ENCODE measurements around the gene SMC1B. TPM values are rescaled to one million over a fixed set of nuclear protein-coding genes. Genes with fewer than 3 reads are reported as not detected.
A peak's percentile ranks its signal among the peaks of the same experiment; 100 is the strongest.

SMC1B gene
- total RNA-seq, 2 experiments from 2014 or later, result not detected

DNA sequence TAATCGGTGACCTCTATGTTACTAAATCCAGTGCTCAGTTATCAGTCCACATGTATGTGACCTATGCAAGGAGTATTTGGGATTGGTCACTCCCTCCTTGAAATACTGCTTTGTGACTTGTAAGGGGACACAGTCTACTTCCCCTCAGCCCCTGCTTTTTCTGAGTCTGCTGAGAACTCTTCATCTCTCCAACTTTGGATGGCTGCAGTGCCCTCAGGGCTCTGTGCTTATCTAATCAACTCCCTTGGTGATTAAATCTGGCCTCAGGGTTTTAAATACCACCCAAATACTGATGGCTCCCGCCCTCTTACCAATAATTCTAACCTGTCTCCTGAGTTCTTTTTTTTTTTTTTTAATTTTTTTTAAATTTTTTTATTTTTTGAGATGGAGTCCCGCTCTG is 63.5 kb downstream of the SMC1B start:
- Histone ChIP-seq H3K4me3 (ENCODE audit: low read length) (no peak overlapping the region), H3K27ac (ENCODE audit: low read depth in 1 of 2, low read length in 2 of 2) (no peak overlapping the region), H3K9me3 (ENCODE audit: control insufficient read depth in 1 of 2, insufficient read depth in 1 of 2, low read length in 2 of 2) (no peaks in the 10 kb centered on the region), H3K4me1 (ENCODE audit: insufficient read depth, low read length) (no peaks in the 10 kb centered on the region), H3K36me3 (ENCODE audit: insufficient read depth, low read length) (peaks cover 3% of the 10 kb centered on the region), H3K27me3 (ENCODE audit: control insufficient read depth in 1 of 2, insufficient read depth in 2 of 2, low read length in 2 of 2) (no peaks in the 10 kb centered on the region)
- no peak overlapping the region for H3K27ac Mint-ChIP-seq
- TF ChIP-seq, protein P1, sequence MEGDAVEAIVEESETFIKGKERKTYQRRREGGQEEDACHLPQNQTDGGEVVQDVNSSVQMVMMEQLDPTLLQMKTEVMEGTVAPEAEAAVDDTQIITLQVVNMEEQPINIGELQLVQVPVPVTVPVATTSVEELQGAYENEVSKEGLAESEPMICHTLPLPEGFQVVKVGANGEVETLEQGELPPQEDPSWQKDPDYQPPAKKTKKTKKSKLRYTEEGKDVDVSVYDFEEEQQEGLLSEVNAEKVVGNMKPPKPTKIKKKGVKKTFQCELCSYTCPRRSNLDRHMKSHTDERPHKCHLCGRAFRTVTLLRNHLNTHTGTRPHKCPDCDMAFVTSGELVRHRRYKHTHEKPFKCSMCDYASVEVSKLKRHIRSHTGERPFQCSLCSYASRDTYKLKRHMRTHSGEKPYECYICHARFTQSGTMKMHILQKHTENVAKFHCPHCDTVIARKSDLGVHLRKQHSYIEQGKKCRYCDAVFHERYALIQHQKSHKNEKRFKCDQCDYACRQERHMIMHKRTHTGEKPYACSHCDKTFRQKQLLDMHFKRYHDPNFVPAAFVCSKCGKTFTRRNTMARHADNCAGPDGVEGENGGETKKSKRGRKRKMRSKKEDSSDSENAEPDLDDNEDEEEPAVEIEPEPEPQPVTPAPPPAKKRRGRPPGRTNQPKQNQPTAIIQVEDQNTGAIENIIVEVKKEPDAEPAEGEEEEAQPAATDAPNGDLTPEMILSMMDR (IDR thresholded peaks at IDR 0.05), result no peak
- H3K36me3 Mint-ChIP-seq (ENCODE audit: low read depth), result peaks cover 13% of the 10 kb centered on the region
- ATAC-seq (ENCODE audit: poor library complexity) (no peak), DNase-seq (no peak)
- ChIA-PET CTCF (no interaction called here), POLR2A (no interaction called here)
- H3K4me3 Mint-ChIP-seq, result no peak overlapping the region
- intact Hi-C loops (cut with DNase I, micrococcal nuclease), result loop anchor here in 1 of 2 experiments (10.0 kb wide), 1 partner anchor 55 kb away; no protein-coding TSS in a partner anchor
- H3K27me3 Mint-ChIP-seq, result no peaks in the 10 kb centered on the region
- H3K9me3 Mint-ChIP-seq, result no peaks in the 10 kb centered on the region
- no peaks in the 10 kb centered on the region for H3K4me1 Mint-ChIP-seq (ENCODE audit: low read depth)

DNA sequence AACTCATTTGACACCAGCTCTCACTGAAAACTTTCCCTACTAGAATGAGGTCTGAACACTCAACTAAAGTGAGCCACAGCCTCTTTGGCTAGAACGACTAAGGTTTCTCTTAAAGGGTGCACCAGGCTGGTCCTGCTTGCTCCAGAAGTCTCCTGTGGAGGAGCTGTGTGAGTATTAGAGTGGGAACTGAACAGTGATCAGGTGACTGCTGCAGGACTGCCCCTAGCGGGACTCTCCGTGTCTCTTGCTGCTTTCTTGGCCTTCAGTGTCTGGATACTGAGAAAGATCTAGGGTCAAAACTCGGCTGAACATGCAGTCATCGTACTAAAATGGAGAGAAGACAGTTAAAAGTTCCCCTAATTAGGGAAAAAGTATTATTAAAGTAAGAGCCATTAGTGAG is 69.1 kb downstream of the SMC1B start:
- DNase-seq (no peak), ATAC-seq (ENCODE audit: poor library complexity) (no peak)
- H3K4me3 Mint-ChIP-seq, result no peak overlapping the region
- H3K27me3 Mint-ChIP-seq, result no peaks in the 10 kb centered on the region
- H3K4me1 Mint-ChIP-seq (ENCODE audit: low read depth), result peaks cover 5% of the 10 kb centered on the region
- no peaks in the 10 kb centered on the region for H3K9me3 Mint-ChIP-seq
- ChIA-PET CTCF (no interaction called here), POLR2A (no interaction called here)
- peaks cover 19% of the 10 kb centered on the region for H3K4me1 ChIP-seq (ENCODE audit: insufficient read depth, low read length)
- H3K9me3 ChIP-seq (ENCODE audit: control insufficient read depth in 1 of 2, insufficient read depth in 1 of 2, low read length in 2 of 2), result no peaks in the 10 kb centered on the region
- TF ChIP-seq, protein P1 (IDR thresholded peaks at IDR 0.05), result no peak
- H3K27me3 ChIP-seq (ENCODE audit: control insufficient read depth in 1 of 2, insufficient read depth in 2 of 2, low read length in 2 of 2), result no peaks in the 10 kb centered on the region
- H3K27ac Mint-ChIP-seq, result peak overlapping the region; percentile 10
- intact Hi-C loops (cut with DNase I, micrococcal nuclease), result no loop called here
- peaks cover 61% of the 10 kb centered on the region for H3K36me3 Mint-ChIP-seq (ENCODE audit: low read depth)
- H3K4me3 ChIP-seq (ENCODE audit: low read length), result no peak overlapping the region
- no peak overlapping the region for H3K27ac ChIP-seq (ENCODE audit: low read depth in 1 of 2, low read length in 2 of 2)
- H3K36me3 ChIP-seq (ENCODE audit: insufficient read depth, low read length), result peaks cover 32% of the 10 kb centered on the region

DNA sequence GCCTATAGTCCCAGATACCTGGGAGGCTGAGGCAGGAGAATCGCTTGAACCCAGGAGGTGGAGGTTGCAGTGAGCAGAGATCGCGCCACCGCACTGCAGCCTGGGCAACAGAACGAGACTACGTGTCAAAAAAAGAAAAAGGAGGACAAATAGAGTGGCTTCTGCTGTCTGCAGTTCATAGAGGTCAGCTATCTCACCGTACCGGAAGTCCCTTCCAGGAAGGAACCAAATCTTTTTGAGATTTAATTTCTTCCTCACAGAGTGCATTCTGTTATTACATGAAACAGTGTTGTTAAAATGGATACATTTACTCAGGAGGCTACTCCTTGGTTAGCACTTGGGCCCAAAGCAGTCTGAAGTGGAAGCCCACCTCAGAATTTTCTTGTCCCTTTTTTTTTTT is 70.3 kb downstream of the SMC1B start:
- intact Hi-C loops (cut with DNase I, micrococcal nuclease), result no loop called here
- no peak for ATAC-seq (ENCODE audit: poor library complexity)
- peaks cover 43% of the 10 kb centered on the region for H3K36me3 ChIP-seq (ENCODE audit: insufficient read depth, low read length)

More for the DNA sequence above, 70.3 kb downstream of the SMC1B start:
- H3K36me3 Mint-ChIP-seq (ENCODE audit: low read depth), result peaks cover 69% of the 10 kb centered on the region
- ChIA-PET POLR2A (no interaction called here), CTCF (no interaction called here)
- Histone ChIP-seq H3K4me3 (ENCODE audit: low read length) (no peak overlapping the region), H3K9me3 (ENCODE audit: control insufficient read depth in 1 of 2, insufficient read depth in 1 of 2, low read length in 2 of 2) (no peaks in the 10 kb centered on the region), H3K27me3 (ENCODE audit: control insufficient read depth in 1 of 2, insufficient read depth in 2 of 2, low read length in 2 of 2) (no peaks in the 10 kb centered on the region), H3K4me1 (ENCODE audit: insufficient read depth, low read length) (peaks cover 19% of the 10 kb centered on the region), H3K27ac (ENCODE audit: low read depth in 1 of 2, low read length in 2 of 2) (no peak overlapping the region)
- H3K4me3 Mint-ChIP-seq, result no peak overlapping the region
- H3K27me3 Mint-ChIP-seq, result no peaks in the 10 kb centered on the region
- no peak for DNase-seq
- H3K4me1 Mint-ChIP-seq (ENCODE audit: low read depth), result peaks cover 5% of the 10 kb centered on the region
- TF ChIP-seq, protein P1 (IDR thresholded peaks at IDR 0.05), result no peak
- no peaks in the 10 kb centered on the region for H3K9me3 Mint-ChIP-seq
- no peak overlapping the region for H3K27ac Mint-ChIP-seq
